ENCODE measurements around the gene GPR39.

The GPR39 gene

GRCh38 chr2:132577686-132578085 lies 161.1 kb downstream of the GPR39 start:
- DNase-seq: no peak
- no peak overlapping the region for H3K4me3 Mint-ChIP-seq
- H3K27me3 Mint-ChIP-seq (ENCODE audit: low read depth, poor library complexity): peaks cover 4% of the 10 kb centered on the region
- H3K9me3 Mint-ChIP-seq: peaks cover 6% of the 10 kb centered on the region
- TF ChIP-seq, protein P1, sequence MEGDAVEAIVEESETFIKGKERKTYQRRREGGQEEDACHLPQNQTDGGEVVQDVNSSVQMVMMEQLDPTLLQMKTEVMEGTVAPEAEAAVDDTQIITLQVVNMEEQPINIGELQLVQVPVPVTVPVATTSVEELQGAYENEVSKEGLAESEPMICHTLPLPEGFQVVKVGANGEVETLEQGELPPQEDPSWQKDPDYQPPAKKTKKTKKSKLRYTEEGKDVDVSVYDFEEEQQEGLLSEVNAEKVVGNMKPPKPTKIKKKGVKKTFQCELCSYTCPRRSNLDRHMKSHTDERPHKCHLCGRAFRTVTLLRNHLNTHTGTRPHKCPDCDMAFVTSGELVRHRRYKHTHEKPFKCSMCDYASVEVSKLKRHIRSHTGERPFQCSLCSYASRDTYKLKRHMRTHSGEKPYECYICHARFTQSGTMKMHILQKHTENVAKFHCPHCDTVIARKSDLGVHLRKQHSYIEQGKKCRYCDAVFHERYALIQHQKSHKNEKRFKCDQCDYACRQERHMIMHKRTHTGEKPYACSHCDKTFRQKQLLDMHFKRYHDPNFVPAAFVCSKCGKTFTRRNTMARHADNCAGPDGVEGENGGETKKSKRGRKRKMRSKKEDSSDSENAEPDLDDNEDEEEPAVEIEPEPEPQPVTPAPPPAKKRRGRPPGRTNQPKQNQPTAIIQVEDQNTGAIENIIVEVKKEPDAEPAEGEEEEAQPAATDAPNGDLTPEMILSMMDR (IDR thresholded peaks at IDR 0.05): no peak
- peaks cover 12% of the 10 kb centered on the region for H3K4me1 Mint-ChIP-seq
- H3K36me3 Mint-ChIP-seq (ENCODE audit: low read depth): no peaks in the 10 kb centered on the region
- H3K27ac Mint-ChIP-seq: no peak overlapping the region

DNA sequence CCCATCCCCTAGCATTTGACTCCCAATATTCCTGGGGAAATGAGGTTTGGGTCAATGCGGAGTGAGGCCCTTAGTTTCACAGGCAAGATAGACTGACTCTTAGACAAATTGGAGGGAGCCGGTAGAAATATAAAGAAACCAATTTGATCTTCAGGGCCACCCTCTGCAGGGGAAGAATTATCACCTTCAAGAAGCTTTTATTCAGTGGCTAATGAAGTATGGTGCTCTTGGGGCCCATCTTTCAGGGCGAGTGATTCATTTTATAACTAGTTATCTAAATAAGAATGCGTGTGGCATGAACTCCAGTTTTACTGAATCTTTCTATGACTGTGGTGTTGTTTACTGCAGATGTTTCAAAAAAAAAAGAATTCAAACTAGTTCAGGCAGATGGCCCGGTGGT lies 165.0 kb downstream of the GPR39 start:
- DNase-seq: no peak
- no peaks in the 10 kb centered on the region for H3K36me3 Mint-ChIP-seq (ENCODE audit: low read depth)
- H3K27ac Mint-ChIP-seq: peak overlapping the region; percentile 52
- H3K4me1 Mint-ChIP-seq: peaks cover 36% of the 10 kb centered on the region
- peaks cover 4% of the 10 kb centered on the region for H3K27me3 Mint-ChIP-seq (ENCODE audit: low read depth, poor library complexity)
- H3K4me3 Mint-ChIP-seq: no peak overlapping the region
- no peaks in the 10 kb centered on the region for H3K9me3 Mint-ChIP-seq
- TF ChIP-seq, protein P1 (IDR thresholded peaks at IDR 0.05): no peak

DNA sequence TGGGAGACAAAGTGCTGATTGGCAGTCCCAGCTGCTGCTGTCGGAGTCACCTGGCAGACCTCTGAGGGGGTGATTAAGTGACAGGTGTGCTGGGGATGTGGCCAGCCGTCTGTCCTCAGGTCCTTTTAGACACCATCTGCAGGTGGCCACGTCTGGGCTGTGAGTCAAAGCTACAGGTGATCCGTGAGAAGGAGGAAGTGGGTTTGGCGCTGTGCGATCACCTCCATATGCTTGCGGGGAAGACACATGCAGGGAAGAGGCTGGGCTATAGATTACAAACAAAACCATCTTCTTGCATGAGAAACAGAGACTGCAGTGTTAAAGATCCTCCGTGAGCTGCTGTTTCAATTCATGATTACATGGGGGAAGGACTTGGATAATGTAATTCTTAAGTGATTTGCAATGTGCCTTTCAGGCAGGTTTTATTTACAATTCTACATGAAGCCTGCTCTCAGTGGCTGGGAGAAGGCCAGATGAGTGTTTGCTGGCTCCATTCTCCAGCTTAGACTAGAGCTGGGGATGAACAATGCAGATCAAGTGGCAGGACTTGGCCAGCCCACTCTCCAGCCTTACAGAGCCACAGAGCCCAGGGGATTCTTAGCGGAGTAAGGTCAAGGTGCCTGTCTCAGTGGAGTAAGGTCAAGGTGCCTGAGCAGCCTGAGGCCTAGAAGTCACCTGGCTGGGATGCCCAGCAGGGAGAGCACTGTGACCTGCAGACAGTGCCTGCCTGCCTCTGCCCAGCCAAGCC lies 165.6 kb downstream of the GPR39 start:
- Mint-ChIP-seq H3K4me3 (no peak overlapping the region), H3K36me3 (ENCODE audit: low read depth) (no peaks in the 10 kb centered on the region), H3K9me3 (no peaks in the 10 kb centered on the region), H3K27ac (peak overlapping the region; percentile 52), H3K4me1 (peaks cover 42% of the 10 kb centered on the region), H3K27me3 (ENCODE audit: low read depth, poor library complexity) (peaks cover 4% of the 10 kb centered on the region)
- no peak for DNase-seq
- TF ChIP-seq, protein P1 (IDR thresholded peaks at IDR 0.05): no peak

DNA sequence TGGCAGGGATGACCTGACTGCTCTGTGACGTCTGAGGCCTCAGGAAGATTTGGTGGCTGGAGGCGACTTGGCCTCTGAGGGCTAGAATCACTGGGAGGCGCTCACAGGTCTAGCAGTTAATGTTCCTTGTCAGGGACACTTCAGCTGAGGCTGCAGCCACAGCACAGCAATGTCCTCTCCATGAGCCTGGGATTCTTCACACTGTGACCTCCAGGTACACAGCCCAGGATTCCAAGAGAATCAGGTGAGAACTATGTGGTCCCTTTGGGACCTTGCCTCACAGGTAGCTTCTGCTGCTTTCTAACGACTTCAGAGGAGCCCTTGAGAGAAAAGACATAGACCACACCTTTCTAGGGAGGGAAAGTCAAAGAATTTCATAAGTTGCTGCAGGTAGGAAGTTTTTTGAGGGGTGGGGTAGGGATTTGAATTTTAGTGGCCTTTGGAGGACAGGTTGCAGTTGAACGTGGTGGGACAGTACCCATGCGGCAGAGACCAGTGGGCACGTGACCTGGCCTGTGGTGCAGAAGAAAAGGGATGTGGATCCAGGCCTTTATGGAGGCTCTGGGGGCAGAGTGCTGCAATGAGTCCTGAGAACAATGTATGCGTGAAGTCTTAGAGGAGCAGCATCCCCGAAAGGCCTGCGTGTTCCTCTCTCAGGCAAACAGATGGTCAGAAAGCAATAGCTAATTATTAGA lies 167.2 kb downstream of the GPR39 start:
- peak overlapping the region; percentile 41 for H3K27ac Mint-ChIP-seq

DNA sequence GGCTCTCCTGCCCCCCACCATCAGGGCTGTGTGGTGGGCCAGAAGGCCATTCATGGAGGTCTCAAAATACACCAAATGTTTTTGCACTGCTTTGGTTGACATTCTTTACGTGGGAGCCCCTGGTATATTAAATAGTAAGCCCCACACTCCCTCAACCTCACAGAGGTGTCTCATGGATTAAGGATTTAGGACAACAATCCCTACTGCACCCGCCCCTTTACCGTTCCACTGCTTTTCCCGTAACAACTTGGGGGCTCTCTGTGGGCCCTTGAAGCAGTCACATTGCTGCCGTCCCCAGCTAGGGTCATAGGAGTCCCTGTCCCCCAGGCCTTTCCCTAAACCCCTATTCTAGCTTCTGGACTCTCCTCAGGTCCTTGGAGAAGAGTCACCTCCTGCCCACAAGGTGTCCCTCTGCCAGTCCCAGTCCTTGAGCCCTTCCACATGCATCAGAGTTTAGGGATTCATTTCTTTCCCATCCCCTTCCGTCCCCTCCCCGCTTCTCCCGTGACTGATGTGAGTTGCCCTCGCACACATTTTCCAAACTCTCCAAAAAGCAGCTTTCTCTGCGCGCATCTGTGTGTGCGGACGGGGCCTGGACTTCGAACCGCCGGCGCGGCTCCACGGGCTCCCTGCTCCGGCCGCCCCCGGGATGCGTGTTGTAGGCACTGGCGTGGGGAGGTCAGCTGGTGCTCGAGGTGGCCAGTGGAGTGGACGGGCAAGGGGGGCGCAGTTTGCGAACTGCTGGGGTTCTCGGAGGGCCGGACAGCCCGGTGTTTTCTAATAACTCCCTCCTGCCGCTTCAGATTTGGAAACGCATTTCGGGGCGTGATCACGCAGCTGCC lies 168.6 kb downstream of the GPR39 start:
- Mint-ChIP-seq H3K4me3 (no peak overlapping the region), H3K27ac (no peak overlapping the region), H3K36me3 (ENCODE audit: low read depth) (no peaks in the 10 kb centered on the region), H3K4me1 (peaks cover 67% of the 10 kb centered on the region), H3K27me3 (ENCODE audit: low read depth, poor library complexity) (peaks cover 12% of the 10 kb centered on the region), H3K9me3 (peaks cover 2% of the 10 kb centered on the region)
- DNase-seq: no peak
- TF ChIP-seq, protein P1 (IDR thresholded peaks at IDR 0.05): no peak

More for the DNA sequence above, 167.2 kb downstream of the GPR39 start:
- peaks cover 53% of the 10 kb centered on the region for H3K4me1 Mint-ChIP-seq
- no peaks in the 10 kb centered on the region for H3K9me3 Mint-ChIP-seq
- no peak for DNase-seq
- no peaks in the 10 kb centered on the region for H3K36me3 Mint-ChIP-seq (ENCODE audit: low read depth)
- TF ChIP-seq, protein P1 (IDR thresholded peaks at IDR 0.05): no peak
- peaks cover 12% of the 10 kb centered on the region for H3K27me3 Mint-ChIP-seq (ENCODE audit: low read depth, poor library complexity)
- no peak overlapping the region for H3K4me3 Mint-ChIP-seq
